Brain microvascular endothelial cell (primary cell): ENCODE results near the gene RPL27.

Experiments
- DNase-seq: peaks from one replicate; pipeline ENCODE4 v3.0.0-alpha.2; 2020
- H3K27ac ChIP-seq: fragments of 250-450 bp; sonication (Bioruptor Pico); 2 replicates; pipeline ENCODE4 v1.5.1; 2020; ENCODE audit warnings: mild to moderate bottlenecking, moderate library complexity
- H3K27me3 ChIP-seq: fragments of 250-450 bp; sonication (Bioruptor Pico); replicated peaks from 2 replicates; pipeline ENCODE4 v1.5.1; 2020; ENCODE audit warnings: mild to moderate bottlenecking
- H3K36me3 ChIP-seq: fragments of 250-450 bp; sonication (Bioruptor Pico); replicated peaks from 2 replicates; pipeline ENCODE4 v1.5.1; 2020; ENCODE audit warnings: mild to moderate bottlenecking
- H3K4me3 ChIP-seq: 2 replicates; pipeline ENCODE4 v1.5.1; 2011; ENCODE audit warnings: low read depth, mild to moderate bottlenecking, control low read depth, low read length, moderate library complexity
- in situ Hi-C: cut with HindIII; loops from 2 replicates; pipeline ENCODE4 v1.10.0; 2017; ENCODE audit warnings: low sequenced_read_pairs, low pct_ligation_motif_present
- TF ChIP-seq, protein P1 (sequence below): IDR thresholded peaks from 2 replicates; pipeline ENCODE4 v1.5.1; 2011; ENCODE audit warnings: low read depth, mild to moderate bottlenecking, moderate library complexity, low read length, control low read depth, inconsistent platforms; ENCODE audit errors: missing control alignments

Gene RPL27

DNA sequence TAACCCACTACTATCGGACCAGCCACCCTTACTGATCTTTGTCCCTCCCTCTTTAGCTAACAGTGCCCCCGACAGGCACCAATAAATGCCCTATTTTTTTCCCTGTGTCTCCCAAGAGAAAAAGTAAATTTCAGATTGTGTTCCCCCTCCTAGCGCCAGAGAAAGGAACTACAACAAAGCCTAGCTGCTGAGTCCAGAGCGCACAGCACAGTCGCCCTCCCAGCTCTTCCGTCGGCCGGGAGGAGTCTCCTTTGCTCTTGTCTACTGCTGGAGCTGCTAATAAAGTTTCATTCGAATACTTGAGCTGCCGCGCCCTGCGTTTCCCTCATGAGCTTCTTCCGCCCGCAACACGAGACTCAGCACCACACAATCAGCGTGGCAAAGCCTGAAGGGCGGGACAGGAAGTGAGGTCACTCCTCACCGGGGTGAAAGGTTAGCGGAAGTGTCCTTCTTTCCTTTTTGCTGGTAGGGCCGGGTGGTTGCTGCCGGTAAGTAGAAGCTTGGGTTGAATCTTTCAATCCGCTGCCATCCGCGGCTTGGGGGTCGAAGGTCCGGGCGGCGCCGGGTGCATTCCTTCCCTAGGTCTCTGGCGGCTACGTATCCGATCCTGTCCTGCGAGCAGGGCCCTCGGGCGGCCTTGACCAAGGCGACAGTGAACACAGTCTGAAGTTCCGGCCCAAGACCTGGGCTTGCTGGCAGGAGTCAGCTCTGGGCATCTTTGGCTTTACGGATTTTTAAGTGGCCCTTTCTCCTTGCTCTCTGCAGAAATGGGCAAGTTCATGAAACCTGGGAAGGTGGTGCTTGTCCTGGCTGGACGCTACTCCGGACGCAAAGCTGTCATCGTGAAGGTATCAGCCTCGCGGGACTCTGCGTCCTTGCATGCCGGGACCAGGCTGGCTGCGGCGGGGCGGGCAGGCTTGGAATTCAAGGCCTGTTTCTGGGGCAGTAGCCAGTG lies at the start of gene RPL27:
TSS of gene RPL27 (plus strand) at position 436 of the 955 bp plus-strand sequence. CDS start at position 768, 332 bp downstream.
- TF ChIP-seq, protein P1, sequence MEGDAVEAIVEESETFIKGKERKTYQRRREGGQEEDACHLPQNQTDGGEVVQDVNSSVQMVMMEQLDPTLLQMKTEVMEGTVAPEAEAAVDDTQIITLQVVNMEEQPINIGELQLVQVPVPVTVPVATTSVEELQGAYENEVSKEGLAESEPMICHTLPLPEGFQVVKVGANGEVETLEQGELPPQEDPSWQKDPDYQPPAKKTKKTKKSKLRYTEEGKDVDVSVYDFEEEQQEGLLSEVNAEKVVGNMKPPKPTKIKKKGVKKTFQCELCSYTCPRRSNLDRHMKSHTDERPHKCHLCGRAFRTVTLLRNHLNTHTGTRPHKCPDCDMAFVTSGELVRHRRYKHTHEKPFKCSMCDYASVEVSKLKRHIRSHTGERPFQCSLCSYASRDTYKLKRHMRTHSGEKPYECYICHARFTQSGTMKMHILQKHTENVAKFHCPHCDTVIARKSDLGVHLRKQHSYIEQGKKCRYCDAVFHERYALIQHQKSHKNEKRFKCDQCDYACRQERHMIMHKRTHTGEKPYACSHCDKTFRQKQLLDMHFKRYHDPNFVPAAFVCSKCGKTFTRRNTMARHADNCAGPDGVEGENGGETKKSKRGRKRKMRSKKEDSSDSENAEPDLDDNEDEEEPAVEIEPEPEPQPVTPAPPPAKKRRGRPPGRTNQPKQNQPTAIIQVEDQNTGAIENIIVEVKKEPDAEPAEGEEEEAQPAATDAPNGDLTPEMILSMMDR, result peak; percentile 86
- H3K4me3 ChIP-seq, result peak within 1 kb of the TSS; percentile 98
- peak; percentile 100 for DNase-seq
- H3K27me3 ChIP-seq, result no peaks in the 10 kb centered on the region
- in situ Hi-C loops, result no loop called here
- peak within 1 kb of the TSS; percentile 88 for H3K27ac ChIP-seq
- peaks cover 39% of the 10 kb centered on the region for H3K36me3 ChIP-seq

DNA sequence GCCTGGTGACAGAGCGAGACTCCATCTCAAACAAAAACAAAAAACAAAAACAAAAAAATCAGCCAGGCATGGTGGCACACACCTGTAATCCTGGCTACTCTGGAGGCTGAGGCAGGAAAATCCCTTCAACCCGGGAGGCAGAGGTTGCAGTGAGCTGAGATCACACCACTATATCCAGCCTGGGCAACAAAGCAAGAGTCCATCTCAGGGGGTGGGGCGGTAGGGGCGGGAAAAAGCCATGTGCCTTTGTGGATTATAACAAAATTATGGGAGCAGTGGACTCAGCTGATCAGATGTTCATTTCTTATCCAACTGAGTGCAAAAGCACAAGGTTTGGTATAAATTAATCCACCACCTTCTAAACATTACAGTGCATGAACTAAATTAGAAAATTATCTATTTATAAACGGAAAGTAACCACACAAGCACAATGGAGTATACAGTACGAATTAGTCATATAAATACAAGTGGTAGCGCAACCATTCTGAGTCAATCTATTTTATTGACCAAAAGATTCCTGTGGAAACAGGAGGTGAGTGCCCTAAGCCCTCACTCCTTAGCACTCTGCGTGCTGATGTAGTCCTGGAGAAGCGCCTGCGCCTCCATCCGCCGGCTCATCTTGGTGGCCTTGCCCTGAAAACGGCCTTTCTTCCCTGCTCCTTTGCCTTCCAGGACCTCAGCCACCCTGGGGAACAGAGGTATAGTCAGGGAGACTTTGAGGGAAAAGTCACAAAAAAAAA lies 48.0 kb upstream of the RPL27 start:
- H3K36me3 ChIP-seq, result peaks cover 52% of the 10 kb centered on the region
- in situ Hi-C loops, result no loop called here
- TF ChIP-seq, protein P1, result no peak
- no peak overlapping the region for H3K4me3 ChIP-seq
- H3K27me3 ChIP-seq, result no peaks in the 10 kb centered on the region
- no peak for DNase-seq
- H3K27ac ChIP-seq, result no peak overlapping the region

DNA sequence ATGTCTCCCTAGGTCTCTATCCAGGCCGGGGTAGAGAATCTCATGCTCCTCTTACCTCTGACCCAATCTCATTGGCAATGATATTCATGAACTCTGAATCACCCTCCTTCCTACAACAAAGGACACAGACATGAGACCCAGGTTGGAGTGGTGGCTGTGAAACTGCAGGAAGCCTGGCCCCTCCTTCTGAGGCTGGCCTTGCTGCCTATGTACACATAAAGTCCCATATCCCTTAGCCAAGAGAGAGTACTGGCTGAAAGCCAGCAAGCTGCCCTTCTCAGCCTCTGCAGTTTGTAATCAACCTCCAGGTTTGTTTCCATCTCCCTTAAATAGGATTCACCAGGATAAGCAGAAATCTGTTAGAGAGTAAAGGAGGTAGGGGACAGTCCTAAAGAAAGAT lies 44.5 kb upstream of the RPL27 start:
- peaks cover 70% of the 10 kb centered on the region for H3K36me3 ChIP-seq
- in situ Hi-C loops, result no loop called here
- no peak overlapping the region for H3K27ac ChIP-seq
- H3K4me3 ChIP-seq, result no peak overlapping the region
- no peaks in the 10 kb centered on the region for H3K27me3 ChIP-seq
- TF ChIP-seq, protein P1, result no peak
- DNase-seq, result no peak

DNA sequence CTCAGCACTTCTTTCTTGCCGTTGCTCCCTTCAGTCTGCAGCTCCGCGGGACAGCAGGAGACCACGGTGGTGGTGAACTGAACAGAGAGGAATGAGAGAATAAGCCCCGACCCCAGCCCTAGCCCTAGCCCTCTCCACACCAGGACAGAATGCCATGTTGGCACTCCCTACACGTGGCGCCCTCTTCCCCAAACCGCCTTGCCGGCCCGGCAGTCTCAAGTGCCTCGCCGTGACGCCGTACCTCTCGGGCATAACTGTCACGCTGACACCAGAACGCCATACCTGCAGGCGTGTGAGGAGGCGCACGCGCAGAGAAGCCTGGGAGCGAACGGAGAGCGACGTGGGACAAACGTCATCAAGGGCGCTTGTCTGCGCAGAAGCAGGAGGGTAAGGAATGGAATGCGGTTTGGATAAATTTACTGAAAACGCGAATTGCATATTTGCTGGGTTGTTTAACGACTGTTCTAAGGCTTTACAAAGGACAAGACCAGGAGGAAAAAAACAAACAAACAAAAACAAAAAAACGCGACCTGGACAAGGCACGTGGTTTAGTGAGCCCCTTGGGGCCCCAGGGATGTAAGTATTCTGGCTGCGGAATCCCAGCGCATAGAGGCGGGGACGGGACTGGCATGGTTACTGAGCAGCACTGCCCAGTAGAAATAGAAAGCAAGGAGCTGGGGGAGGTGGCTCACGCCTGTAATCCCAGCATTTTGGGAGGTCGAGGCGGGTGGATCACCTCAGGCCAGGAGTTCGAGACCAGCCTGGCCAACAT lies 33.9 kb upstream of the RPL27 start, which contains the start of gene AARSD1:
TSS of gene AARSD1 (minus strand) at position 294 of the 772 bp plus-strand sequence. CDS start at position 280, 14 bp downstream.
- Histone ChIP-seq H3K36me3 (peaks cover 24% of the 10 kb centered on the region), H3K4me3 (peak within 1 kb of the TSS; percentile 91), H3K27ac (peak within 1 kb of the TSS; percentile 90), H3K27me3 (no peaks in the 10 kb centered on the region)
- in situ Hi-C loops, result no loop called here
- TF ChIP-seq, protein P1, result no peak
- DNase-seq, result peak; percentile 92

DNA sequence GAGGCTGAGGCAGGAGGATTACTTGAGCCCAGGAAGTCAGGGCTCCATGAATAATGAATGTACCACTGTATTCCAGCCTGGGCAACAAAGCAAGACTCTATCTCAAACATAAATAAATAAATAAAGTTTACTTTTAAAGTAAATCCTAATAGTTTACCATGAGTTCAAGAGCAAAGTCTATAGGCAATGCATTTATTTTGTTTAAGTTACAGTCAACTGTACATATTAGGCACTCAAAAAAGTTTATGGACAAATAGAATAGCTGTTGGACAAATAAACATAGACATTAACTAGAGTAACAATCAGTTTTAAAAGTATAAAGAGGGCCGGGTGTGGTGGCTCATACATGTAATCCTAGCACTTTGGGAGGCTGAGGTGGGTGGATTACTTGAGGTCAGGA lies 30.3 kb upstream of the RPL27 start:
- Histone ChIP-seq H3K4me3 (no peak overlapping the region), H3K27ac (no peak overlapping the region), H3K27me3 (no peaks in the 10 kb centered on the region), H3K36me3 (no peaks in the 10 kb centered on the region)
- in situ Hi-C loops, result no loop called here
- DNase-seq, result no peak
- TF ChIP-seq, protein P1, result no peak
